Upper lobe of left lung (tissue), 6 donors: ENCODE measurements around the gene MORN1. TPM values are rescaled to one million over a fixed set of nuclear protein-coding genes. Genes with fewer than 3 reads are reported as not detected.

ENCODE experiments used
- ATAC-seq, 2 donors: fragments of 200-7000 bp; cut with Tn5 transposase; one replicate each; pipeline ENCODE4 v1.9.1; 2022; ENCODE audit warnings: mild to moderate bottlenecking in 2 of 2, moderate library complexity in 2 of 2; ENCODE audit not compliant: low FRiP score in 2 of 2
- DNase-seq, 2 donors: peaks; one replicate each; pipeline ENCODE4 v3.0.0-alpha.2; 2019 to 2020
- H3K27ac ChIP-seq, 4 donors: fragments of 200-600 bp; sonication (generic); one replicate each; pipeline ENCODE4 v1.5.1; 2016 to 2019
- H3K27me3 ChIP-seq, 4 donors: fragments of 200-600 bp; sonication (generic); one replicate each; pipeline ENCODE4 v1.5.1; 2017 to 2019
- H3K36me3 ChIP-seq, 4 donors: fragments of 200-600 bp; sonication (generic); one replicate each; pipeline ENCODE4 v1.5.1; 2016 to 2019
- H3K4me1 ChIP-seq, 4 donors: fragments of 200-600 bp; sonication (generic); one replicate each; pipeline ENCODE4 v1.5.1; 2018 to 2019
- H3K4me3 ChIP-seq, 4 donors: fragments of 200-600 bp; sonication (generic); one replicate each; pipeline ENCODE4 v1.5.1; 2017 to 2019; ENCODE audit warnings: mild to moderate bottlenecking in 2 of 4, moderate library complexity in 1 of 4
- H3K9me3 ChIP-seq, 4 donors: fragments of 200-600 bp; sonication (generic); one replicate each; pipeline ENCODE4 v1.5.1; 2018 to 2019
- EP300 ChIP-seq, 4 donors: sonication (generic); formaldehyde crosslinking; IDR thresholded peaks; one replicate each; pipeline ENCODE4 v1.5.1; 2017; ENCODE audit warnings: antibody characterized with exemption in 4 of 4, control low read depth in 2 of 4
- POLR2A ChIP-seq, 4 donors: fragments of 450-650 bp; IDR thresholded peaks; one replicate each; pipeline ENCODE4 v1.5.1; 2016 to 2017; ENCODE audit warnings: antibody characterized with exemption in 4 of 4, mild to moderate bottlenecking in 2 of 4
- POLR2AphosphoS5 ChIP-seq, 2 donors: sonication (generic); formaldehyde crosslinking; IDR thresholded peaks; one replicate each; pipeline ENCODE4 v1.5.1; 2017; ENCODE audit warnings: antibody characterized with exemption in 2 of 2
- WGBS, 2 donors: methylation state at CpG; one replicate each; pipeline ENCODE4 v1.1.5; 2017 to 2018; 5-methylcytosine and 5-hydroxymethylcytosine counted together
- total RNA-seq, 6 donors: library from RNA; depleted of rRNA in 4 of 6; stranded (reverse); fragments of >200 nt in 4 of 6; gene quantifications; one replicate each; pipeline versions ENCODE4 v1.1.0 to v1.2.1, GENCODE V29; 2016 to 2021
- TF ChIP-seq, protein P1 (sequence below), 6 experiments: fragments of 450-650 bp in 4 of 6; fragments of 200-600 bp in 2 of 6; sonication (generic) in 2 of 6; IDR thresholded peaks; one replicate each; pipeline ENCODE4 v1.5.1; 2016 to 2019; ENCODE audit warnings: antibody characterized with exemption in 6 of 6
- donor health status: DM: no; HTN: no; CAD: no; lungs with moderate emphysema.
- donor health status: DM: no; HTN: yes; CAD: no; lungs with severe emphysema.

Gene MORN1
- total RNA-seq, 6 donors from 2014 or later: 8.5 to 23.4 (median 14.6) TPM

DNA sequence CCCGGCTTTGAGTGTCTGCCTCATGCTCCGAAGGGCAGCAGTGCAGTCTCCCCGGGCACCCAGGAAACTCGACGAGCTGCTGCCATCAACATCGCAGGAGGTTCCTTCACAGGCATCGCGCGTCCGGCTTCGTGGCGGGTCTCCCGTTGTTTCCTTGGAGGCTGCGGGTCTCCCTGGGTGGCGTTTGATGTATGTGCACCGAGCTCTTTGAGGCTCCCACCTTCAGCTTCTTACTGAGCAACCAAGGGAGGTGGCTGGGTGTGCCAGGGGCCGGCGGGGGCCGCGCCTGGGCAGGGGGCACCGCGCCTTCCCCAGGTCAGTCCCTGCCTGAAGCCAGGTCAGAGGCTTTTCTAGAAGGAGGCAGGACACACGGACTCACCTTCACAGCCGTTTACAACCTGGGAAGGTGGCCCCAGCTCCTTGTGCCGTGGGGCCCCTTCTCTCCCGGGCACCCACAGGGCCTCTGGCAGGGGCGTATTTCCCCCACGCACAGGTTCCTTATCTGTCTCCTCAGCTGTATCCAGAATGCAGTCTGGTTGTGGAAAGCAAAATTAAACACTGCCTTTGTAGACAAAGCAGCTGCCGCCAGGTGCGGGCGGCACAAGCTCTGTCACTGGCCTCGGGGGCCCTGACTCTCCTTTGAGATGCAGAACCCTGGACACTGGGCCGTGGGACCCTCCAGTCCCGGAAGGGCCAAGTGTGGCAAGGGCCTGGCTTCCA, 42.7 kb upstream of the MORN1 start:
- WGBS, 2 donors: 65 to 67% methylated on average over 24 to 34 of the region's 34 CpGs
- TF ChIP-seq, protein P1, sequence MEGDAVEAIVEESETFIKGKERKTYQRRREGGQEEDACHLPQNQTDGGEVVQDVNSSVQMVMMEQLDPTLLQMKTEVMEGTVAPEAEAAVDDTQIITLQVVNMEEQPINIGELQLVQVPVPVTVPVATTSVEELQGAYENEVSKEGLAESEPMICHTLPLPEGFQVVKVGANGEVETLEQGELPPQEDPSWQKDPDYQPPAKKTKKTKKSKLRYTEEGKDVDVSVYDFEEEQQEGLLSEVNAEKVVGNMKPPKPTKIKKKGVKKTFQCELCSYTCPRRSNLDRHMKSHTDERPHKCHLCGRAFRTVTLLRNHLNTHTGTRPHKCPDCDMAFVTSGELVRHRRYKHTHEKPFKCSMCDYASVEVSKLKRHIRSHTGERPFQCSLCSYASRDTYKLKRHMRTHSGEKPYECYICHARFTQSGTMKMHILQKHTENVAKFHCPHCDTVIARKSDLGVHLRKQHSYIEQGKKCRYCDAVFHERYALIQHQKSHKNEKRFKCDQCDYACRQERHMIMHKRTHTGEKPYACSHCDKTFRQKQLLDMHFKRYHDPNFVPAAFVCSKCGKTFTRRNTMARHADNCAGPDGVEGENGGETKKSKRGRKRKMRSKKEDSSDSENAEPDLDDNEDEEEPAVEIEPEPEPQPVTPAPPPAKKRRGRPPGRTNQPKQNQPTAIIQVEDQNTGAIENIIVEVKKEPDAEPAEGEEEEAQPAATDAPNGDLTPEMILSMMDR (IDR thresholded peaks at IDR 0.05): no peak
- TF ChIP-seq POLR2AphosphoS5 (IDR thresholded peaks at IDR 0.05): no peak
- no peak for TF ChIP-seq EP300 (IDR thresholded peaks at IDR 0.05)
- no peak for TF ChIP-seq POLR2A (IDR thresholded peaks at IDR 0.05)
- DNase-seq (peak in 1 of 2 donors; percentile 70), ATAC-seq (no peak)
- H3K36me3 ChIP-seq: no peaks in the 10 kb centered on the region
- peaks cover 0 to 11% (median 2%) of the 10 kb centered on the region in 4 donors for H3K9me3 ChIP-seq
- no peak overlapping the region for H3K4me3 ChIP-seq
- H3K27ac ChIP-seq: no peak overlapping the region
- no peaks in the 10 kb centered on the region for H3K27me3 ChIP-seq
- no peaks in the 10 kb centered on the region for H3K4me1 ChIP-seq

- no peaks in the 10 kb centered on the region for H3K36me3 ChIP-seq
- no peak overlapping the region for H3K4me3 ChIP-seq
- H3K27me3 ChIP-seq: no peaks in the 10 kb centered on the region
- DNase-seq (peak in 1 of 2 donors; percentile 61), ATAC-seq (no peak)
- no peak overlapping the region for H3K27ac ChIP-seq
- TF ChIP-seq, protein P1 (IDR thresholded peaks at IDR 0.05): no peak
- no peak for TF ChIP-seq POLR2AphosphoS5 (IDR thresholded peaks at IDR 0.05)
- no peak for TF ChIP-seq EP300 (IDR thresholded peaks at IDR 0.05)
- TF ChIP-seq POLR2A (IDR thresholded peaks at IDR 0.05): no peak
- 84 to 93% methylated on average over 5 to 11 of the region's 13 CpGs for WGBS, 2 donors
- H3K4me1 ChIP-seq: no peaks in the 10 kb centered on the region
- peaks cover 0 to 11% (median 2%) of the 10 kb centered on the region in 4 donors for H3K9me3 ChIP-seq
These were observed 41.8 kb upstream of the MORN1 start for GRCh38 chr1:2433196-2433595.

DNA sequence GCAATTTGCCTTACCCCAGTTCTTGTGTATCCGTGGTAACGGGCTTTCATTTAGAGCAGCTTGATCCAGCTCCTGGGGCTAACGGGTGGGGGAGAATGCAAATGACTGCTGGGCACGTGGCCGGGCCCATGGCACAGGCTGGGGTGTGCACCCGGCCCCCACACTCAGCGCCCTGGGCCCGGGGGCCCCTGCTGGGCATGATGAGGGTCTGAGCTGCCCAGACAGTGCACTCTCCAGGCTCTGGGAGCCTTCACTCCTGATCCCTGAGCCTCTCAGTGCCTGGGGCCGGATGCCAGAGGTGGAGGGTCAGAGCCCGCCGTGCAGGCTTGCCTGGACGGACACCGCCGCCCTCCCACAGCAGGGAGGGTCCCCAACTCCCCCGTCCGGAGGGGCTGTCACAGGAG, 41.1 kb upstream of the MORN1 start:
- 37% methylated on average over 10 of the region's 16 CpGs; no CpG with 5 or more reads in 1 of the 2 donors for WGBS, 2 donors
- ATAC-seq: no peak
- Histone ChIP-seq H3K9me3 (peaks cover 0 to 11% (median 2%) of the 10 kb centered on the region in 4 donors), H3K36me3 (no peaks in the 10 kb centered on the region), H3K27me3 (no peaks in the 10 kb centered on the region), H3K4me3 (no peak overlapping the region), H3K4me1 (no peaks in the 10 kb centered on the region), H3K27ac (no peak overlapping the region)
- peak in 1 of 2 donors; percentile 78 for DNase-seq
- TF ChIP-seq, protein P1 (IDR thresholded peaks at IDR 0.05): no peak
- no peak for TF ChIP-seq POLR2AphosphoS5 (IDR thresholded peaks at IDR 0.05)
- no peak for TF ChIP-seq POLR2A (IDR thresholded peaks at IDR 0.05)
- no peak for TF ChIP-seq EP300 (IDR thresholded peaks at IDR 0.05)

- Histone ChIP-seq H3K27ac (no peak overlapping the region), H3K9me3 (peaks cover 0 to 11% (median 2%) of the 10 kb centered on the region in 4 donors), H3K4me1 (no peaks in the 10 kb centered on the region), H3K36me3 (no peaks in the 10 kb centered on the region), H3K4me3 (no peak overlapping the region), H3K27me3 (no peaks in the 10 kb centered on the region)
- WGBS, 2 donors: 72 to 74% methylated on average over 7 to 10 of the region's 10 CpGs
- no peak for ATAC-seq
- TF ChIP-seq POLR2A (IDR thresholded peaks at IDR 0.05): no peak
- DNase-seq: no peak
These were observed 40.2 kb upstream of the MORN1 start for GRCh38 chr1:2431518-2431917.

DNA sequence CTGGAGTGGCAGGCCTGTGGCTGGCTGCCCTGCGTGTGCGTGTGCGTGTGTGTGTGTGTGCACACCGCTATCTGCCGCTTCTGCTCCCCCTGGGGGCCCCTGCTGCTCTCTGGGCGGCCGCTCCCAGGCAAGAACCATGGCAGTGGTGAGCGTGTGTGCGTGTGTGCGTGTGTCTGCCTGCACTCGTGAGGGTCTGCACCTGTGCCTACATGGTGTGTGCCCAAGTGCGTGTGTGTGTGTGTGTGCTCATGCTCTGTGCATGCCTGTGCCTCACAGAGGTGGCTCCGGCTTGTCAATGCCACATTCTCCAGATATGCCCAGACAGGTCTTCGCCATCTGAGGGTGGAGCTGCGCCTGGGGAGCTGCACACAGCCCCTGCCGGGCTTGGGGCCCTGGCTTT, 39.7 kb upstream of the MORN1 start:
- H3K36me3 ChIP-seq: no peaks in the 10 kb centered on the region
- peaks cover 0 to 11% (median 2%) of the 10 kb centered on the region in 4 donors for H3K9me3 ChIP-seq
- no peak overlapping the region for H3K27ac ChIP-seq
- no peak for ATAC-seq
- TF ChIP-seq EP300 (IDR thresholded peaks at IDR 0.05): no peak
- TF ChIP-seq, protein P1 (IDR thresholded peaks at IDR 0.05): no peak
- no peak for TF ChIP-seq POLR2AphosphoS5 (IDR thresholded peaks at IDR 0.05)
- no peak for TF ChIP-seq POLR2A (IDR thresholded peaks at IDR 0.05)
- H3K27me3 ChIP-seq: no peaks in the 10 kb centered on the region
- no peaks in the 10 kb centered on the region for H3K4me1 ChIP-seq
- 61% methylated on average over 12 of the region's 16 CpGs; no CpG with 5 or more reads in 1 of the 2 donors for WGBS, 2 donors
- H3K4me3 ChIP-seq: no peak overlapping the region
- peak in 1 of 2 donors; percentile 58 for DNase-seq
